A549 (cell line): ENCODE results near the gene MRFAP1.

Experiments
- CHD2 ChIP-seq: fragments of 150-350 bp; IDR thresholded peaks from 2 replicates; pipeline ENCODE4 v1.6.1; 2014; ENCODE audit warnings: low read length; ENCODE audit not compliant: partially characterized antibody
- RFX5 ChIP-seq: fragments of 450-650 bp; IDR thresholded peaks from 2 replicates; pipeline ENCODE4 v1.7.1; 2014; ENCODE audit warnings: antibody characterized with exemption, mild to moderate bottlenecking, moderate library complexity
- TF ChIP-seq, protein P1 (sequence below): fragments of >200 bp; sonication (Bioruptor Twin); formaldehyde crosslinking; IDR thresholded peaks from 3 replicates; pipeline ENCODE4 v1.5.1; 2016

DNA sequence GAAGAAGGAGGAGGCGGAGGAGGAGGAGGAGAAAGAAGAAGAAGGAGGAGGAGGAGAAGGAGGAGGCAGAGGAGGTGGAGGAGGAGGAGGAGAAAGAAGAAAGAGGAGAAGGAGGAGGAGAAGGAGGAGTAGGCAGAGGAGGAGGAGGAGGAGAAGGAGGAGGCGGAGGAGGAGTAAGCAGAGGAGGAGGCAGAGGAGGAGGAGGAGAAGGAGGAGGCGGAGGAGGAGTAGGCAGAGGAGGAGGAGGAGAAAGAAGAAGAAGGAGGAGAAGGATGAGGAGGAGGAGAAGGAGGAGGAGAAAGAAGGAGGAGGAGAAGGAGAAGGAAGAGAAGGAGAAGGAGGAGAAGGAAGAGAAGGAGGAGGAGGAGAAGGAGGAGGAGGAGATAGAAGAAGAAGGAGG is 19.9 kb downstream of the MRFAP1 start:
- TF ChIP-seq, protein P1, sequence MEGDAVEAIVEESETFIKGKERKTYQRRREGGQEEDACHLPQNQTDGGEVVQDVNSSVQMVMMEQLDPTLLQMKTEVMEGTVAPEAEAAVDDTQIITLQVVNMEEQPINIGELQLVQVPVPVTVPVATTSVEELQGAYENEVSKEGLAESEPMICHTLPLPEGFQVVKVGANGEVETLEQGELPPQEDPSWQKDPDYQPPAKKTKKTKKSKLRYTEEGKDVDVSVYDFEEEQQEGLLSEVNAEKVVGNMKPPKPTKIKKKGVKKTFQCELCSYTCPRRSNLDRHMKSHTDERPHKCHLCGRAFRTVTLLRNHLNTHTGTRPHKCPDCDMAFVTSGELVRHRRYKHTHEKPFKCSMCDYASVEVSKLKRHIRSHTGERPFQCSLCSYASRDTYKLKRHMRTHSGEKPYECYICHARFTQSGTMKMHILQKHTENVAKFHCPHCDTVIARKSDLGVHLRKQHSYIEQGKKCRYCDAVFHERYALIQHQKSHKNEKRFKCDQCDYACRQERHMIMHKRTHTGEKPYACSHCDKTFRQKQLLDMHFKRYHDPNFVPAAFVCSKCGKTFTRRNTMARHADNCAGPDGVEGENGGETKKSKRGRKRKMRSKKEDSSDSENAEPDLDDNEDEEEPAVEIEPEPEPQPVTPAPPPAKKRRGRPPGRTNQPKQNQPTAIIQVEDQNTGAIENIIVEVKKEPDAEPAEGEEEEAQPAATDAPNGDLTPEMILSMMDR, result no peak
- TF ChIP-seq CHD2 (no peak), RFX5 (no peak)
